Neural cell (in vitro differentiated cells): Measurements from ENCODE around the gene PDAP1. TPM values are rescaled to one million over a fixed set of nuclear protein-coding genes. Genes with fewer than 3 reads are reported as not detected.

Source experiments
- H2AFZ ChIP-seq: fragments of 200-600, 300-800 bp; sonication (generic), shearing (Covaris generic); 2 replicates; pipeline ENCODE4 v1.6.0; 2014; ENCODE audit warnings: low read depth, mild to moderate bottlenecking, antibody characterized with exemption, low read length, moderate library complexity
- H3F3A ChIP-seq: fragments of 200-600 bp; shearing (Covaris generic); 2 replicates; pipeline ENCODE4 v1.6.1; 2016; ENCODE audit warnings: mild to moderate bottlenecking, moderate library complexity, mixed read lengths, antibody characterized with exemption, low read length; ENCODE audit not compliant: insufficient read depth, poor library complexity, severe bottlenecking
- H3K27ac ChIP-seq: fragments of 200-600, 300-800 bp; sonication (generic), shearing (Covaris generic); 2 replicates; pipeline ENCODE4 v1.5.1; 2014; ENCODE audit warnings: mild to moderate bottlenecking, low read length, moderate library complexity
- H3K27me3 ChIP-seq: fragments of 300-800, 200-600 bp; sonication (generic), shearing (Covaris generic); 2 replicates; pipeline ENCODE4 v1.6.0; 2014; ENCODE audit warnings: mild to moderate bottlenecking, low read depth, low read length, moderate library complexity; ENCODE audit not compliant: insufficient read depth
- H3K36me3 ChIP-seq: fragments of 300-800, 200-600 bp; sonication (generic), shearing (Covaris generic); 2 replicates; pipeline ENCODE4 v1.5.1; 2014; ENCODE audit warnings: mild to moderate bottlenecking, antibody characterized with exemption, low read length, moderate library complexity; ENCODE audit not compliant: insufficient read depth
- H3K4me2 ChIP-seq: fragments of 300-800, 200-600 bp; sonication (generic), shearing (Covaris generic); 2 replicates; pipeline ENCODE4 v1.6.0; 2014; ENCODE audit warnings: mild to moderate bottlenecking, low read length
- H3K4me3 ChIP-seq: fragments of 300-800, 200-600 bp; sonication (generic), shearing (Covaris generic); 2 replicates; pipeline ENCODE4 v1.5.1; 2014; ENCODE audit warnings: mild to moderate bottlenecking, low read length, moderate library complexity
- H3K79me2 ChIP-seq: fragments of 200-600 bp; shearing (Covaris generic); replicated peaks from 2 replicates; pipeline ENCODE4 v1.6.0; 2014; ENCODE audit warnings: mild to moderate bottlenecking, low read length, moderate library complexity; ENCODE audit not compliant: insufficient read depth
- H3K9ac ChIP-seq: fragments of 300-800, 200-600 bp; sonication (generic), shearing (Covaris generic); 2 replicates; pipeline ENCODE4 v1.6.1; 2016; ENCODE audit warnings: mild to moderate bottlenecking, low read length, mixed read lengths
- H3K9me2 ChIP-seq: fragments of 200-600 bp; shearing (Covaris generic); 2 replicates; pipeline ENCODE4 v1.6.1; 2016; ENCODE audit warnings: mild to moderate bottlenecking, low read length, mixed read lengths; ENCODE audit not compliant: insufficient read depth
- H3K9me3 ChIP-seq: fragments of 200-600, 300-800 bp; sonication (generic), shearing (Covaris generic); 2 replicates; pipeline ENCODE4 v1.6.1; 2016; ENCODE audit warnings: mild to moderate bottlenecking, mixed run types, low read length, moderate library complexity, mixed read lengths
- H4K20me1 ChIP-seq: fragments of 200-600 bp; shearing (Covaris generic); 2 replicates; pipeline ENCODE4 v1.6.1; 2016; ENCODE audit warnings: mild to moderate bottlenecking, mixed run types; ENCODE audit not compliant: insufficient read depth
- EP300 ChIP-seq: fragments of 450-650 bp; conservative IDR thresholded peaks from 2 replicates; pipeline ENCODE4 v1.6.1; 2014; ENCODE audit warnings: antibody characterized with exemption, mild to moderate bottlenecking, moderate library complexity; ENCODE audit not compliant: poor library complexity, severe bottlenecking
- EZH2 ChIP-seq: fragments of 200-600, 300-800 bp; shearing (Covaris generic), sonication (generic); IDR thresholded peaks from 2 replicates; pipeline ENCODE4 v1.6.1; 2014; ENCODE audit warnings: antibody characterized with exemption, low read length, borderline replicate concordance, mild to moderate bottlenecking; ENCODE audit not compliant: insufficient read depth, poor library complexity, severe bottlenecking
- MXI1 ChIP-seq: fragments of 450-650 bp; conservative IDR thresholded peaks from 2 replicates; pipeline ENCODE4 v1.6.1; 2014; ENCODE audit warnings: antibody characterized with exemption, mild to moderate bottlenecking; ENCODE audit not compliant: poor library complexity, severe bottlenecking
- POLR2AphosphoS5 ChIP-seq: IDR thresholded peaks from 2 replicates; pipeline ENCODE4 v1.6.1; 2012
- RAD21 ChIP-seq: fragments of 450-650 bp; conservative IDR thresholded peaks from 2 replicates; pipeline ENCODE4 v1.6.1; 2014; ENCODE audit warnings: antibody characterized with exemption, mild to moderate bottlenecking, moderate library complexity
- REST ChIP-seq: IDR thresholded peaks from 2 replicates; pipeline ENCODE4 v1.6.1; 2012; ENCODE audit warnings: borderline replicate concordance
- SMC3 ChIP-seq: fragments of 450-650 bp; conservative IDR thresholded peaks from 2 replicates; pipeline ENCODE4 v1.6.1; 2014; ENCODE audit warnings: antibody characterized with exemption, mild to moderate bottlenecking, moderate library complexity; ENCODE audit not compliant: poor library complexity
- TAF1 ChIP-seq: IDR thresholded peaks from 2 replicates; pipeline ENCODE4 v1.6.1; 2012; ENCODE audit warnings: low read depth
- polyA plus RNA-seq: library from polyadenylated mRNA; depleted of rRNA; stranded (reverse); fragments of >200 nt; gene quantifications from 2 replicates; pipeline ENCODE4 v1.2.3, GENCODE V29; 2014
- TF ChIP-seq, protein P1 (sequence below): fragments of 450-650 bp; IDR thresholded peaks from 2 replicates; pipeline ENCODE4 v1.5.1; 2014; ENCODE audit warnings: antibody characterized with exemption, mild to moderate bottlenecking, moderate library complexity; ENCODE audit not compliant: poor library complexity, severe bottlenecking

The PDAP1 gene
- polyA plus RNA-seq, 1 donor from 2014 or later = 185 TPM

- Histone ChIP-seq H3K79me2 (peaks cover 3% of the 10 kb centered on the region), H3K9ac (no peak overlapping the region), H2AFZ (no peak overlapping the region), H3K27me3 (no peaks in the 10 kb centered on the region), H3K27ac (no peak overlapping the region), H3K4me2 (no peak overlapping the region), H3K4me3 (no peak overlapping the region), H3F3A (no peaks in the 10 kb centered on the region), H3K9me3 (no peaks in the 10 kb centered on the region), H4K20me1 (no peaks in the 10 kb centered on the region), H3K9me2 (no peaks in the 10 kb centered on the region), H3K36me3 (no peaks in the 10 kb centered on the region)
- TF ChIP-seq RAD21 = no peak
- TF ChIP-seq EZH2 = no peak
- TF ChIP-seq MXI1 = no peak
- no peak for TF ChIP-seq EP300
- TF ChIP-seq, protein P1, sequence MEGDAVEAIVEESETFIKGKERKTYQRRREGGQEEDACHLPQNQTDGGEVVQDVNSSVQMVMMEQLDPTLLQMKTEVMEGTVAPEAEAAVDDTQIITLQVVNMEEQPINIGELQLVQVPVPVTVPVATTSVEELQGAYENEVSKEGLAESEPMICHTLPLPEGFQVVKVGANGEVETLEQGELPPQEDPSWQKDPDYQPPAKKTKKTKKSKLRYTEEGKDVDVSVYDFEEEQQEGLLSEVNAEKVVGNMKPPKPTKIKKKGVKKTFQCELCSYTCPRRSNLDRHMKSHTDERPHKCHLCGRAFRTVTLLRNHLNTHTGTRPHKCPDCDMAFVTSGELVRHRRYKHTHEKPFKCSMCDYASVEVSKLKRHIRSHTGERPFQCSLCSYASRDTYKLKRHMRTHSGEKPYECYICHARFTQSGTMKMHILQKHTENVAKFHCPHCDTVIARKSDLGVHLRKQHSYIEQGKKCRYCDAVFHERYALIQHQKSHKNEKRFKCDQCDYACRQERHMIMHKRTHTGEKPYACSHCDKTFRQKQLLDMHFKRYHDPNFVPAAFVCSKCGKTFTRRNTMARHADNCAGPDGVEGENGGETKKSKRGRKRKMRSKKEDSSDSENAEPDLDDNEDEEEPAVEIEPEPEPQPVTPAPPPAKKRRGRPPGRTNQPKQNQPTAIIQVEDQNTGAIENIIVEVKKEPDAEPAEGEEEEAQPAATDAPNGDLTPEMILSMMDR = no peak
- no peak for TF ChIP-seq TAF1
- TF ChIP-seq REST = no peak
- TF ChIP-seq POLR2AphosphoS5 = no peak
- no peak for TF ChIP-seq SMC3
These were observed 39.5 kb upstream of the PDAP1 start for GRCh38 chr7:99447943-99448342.

DNA sequence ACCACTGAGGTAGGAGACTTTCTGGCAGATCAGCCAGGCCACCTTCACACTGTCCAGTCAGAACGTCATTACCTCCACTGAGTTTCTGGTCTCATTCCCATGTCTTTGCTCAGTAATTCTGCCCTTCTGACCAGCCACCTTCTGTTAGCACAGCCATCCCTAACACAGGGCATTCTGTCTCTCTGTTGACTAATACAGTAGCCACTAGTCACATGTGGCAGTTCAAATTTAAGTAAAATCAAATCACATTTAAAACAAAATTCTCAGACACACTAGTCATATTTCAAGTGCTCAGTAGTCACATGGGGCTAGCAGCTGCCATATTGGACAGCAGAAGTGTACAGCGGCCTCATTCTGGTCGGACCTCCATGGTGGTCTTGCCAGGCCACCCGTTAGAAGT is 37.7 kb upstream of the PDAP1 start:
- H3K27me3 ChIP-seq = no peaks in the 10 kb centered on the region
- H3K79me2 ChIP-seq = peaks cover 3% of the 10 kb centered on the region

More for the DNA sequence above, 37.7 kb upstream of the PDAP1 start:
- H3K9me3 ChIP-seq = no peaks in the 10 kb centered on the region
- no peak overlapping the region for H3K9ac ChIP-seq
- H3K4me3 ChIP-seq = no peak overlapping the region
- no peak overlapping the region for H2AFZ ChIP-seq
- H3F3A ChIP-seq = no peaks in the 10 kb centered on the region
- TF ChIP-seq SMC3 = no peak
- no peak for TF ChIP-seq POLR2AphosphoS5
- TF ChIP-seq EP300 = no peak
- no peak for TF ChIP-seq RAD21
- TF ChIP-seq MXI1 = no peak
- TF ChIP-seq EZH2 = no peak
- TF ChIP-seq REST = no peak
- TF ChIP-seq, protein P1 = no peak
- no peak for TF ChIP-seq TAF1
- no peaks in the 10 kb centered on the region for H3K36me3 ChIP-seq
- no peak overlapping the region for H3K4me2 ChIP-seq
- H3K27ac ChIP-seq = no peak overlapping the region
- H4K20me1 ChIP-seq = no peaks in the 10 kb centered on the region
- H3K9me2 ChIP-seq = no peaks in the 10 kb centered on the region
